Hypothalamus (tissue), 51 donors: ENCODE data around the gene AGPAT2.
A peak's percentile ranks its signal among the peaks of the same experiment; 100 is the strongest.
"Not testable (repeated sequence)": the region's sequence is repeated elsewhere in the genome, so short reads cannot be mapped to it uniquely, and the experiment has no call there.

Experiments used
- DNase-seq, 51 donors: peaks; one replicate each; lab custom pipeline; 2025; lab: John Stamatoyannopoulos, UW

The AGPAT2 gene

GRCh38 chr9:136720898-136721338, 33.7 kb upstream of the AGPAT2 start:
- DNase-seq = no peak

- peak in 8 of 51 donors; percentile 16 to 40 (median 31) for DNase-seq
These were observed 33.1 kb upstream of the AGPAT2 start for GRCh38 chr9:136720251-136720897.

GRCh38 chr9:136719195-136719880, 32.1 kb upstream of the AGPAT2 start:
- no peak for DNase-seq

DNA sequence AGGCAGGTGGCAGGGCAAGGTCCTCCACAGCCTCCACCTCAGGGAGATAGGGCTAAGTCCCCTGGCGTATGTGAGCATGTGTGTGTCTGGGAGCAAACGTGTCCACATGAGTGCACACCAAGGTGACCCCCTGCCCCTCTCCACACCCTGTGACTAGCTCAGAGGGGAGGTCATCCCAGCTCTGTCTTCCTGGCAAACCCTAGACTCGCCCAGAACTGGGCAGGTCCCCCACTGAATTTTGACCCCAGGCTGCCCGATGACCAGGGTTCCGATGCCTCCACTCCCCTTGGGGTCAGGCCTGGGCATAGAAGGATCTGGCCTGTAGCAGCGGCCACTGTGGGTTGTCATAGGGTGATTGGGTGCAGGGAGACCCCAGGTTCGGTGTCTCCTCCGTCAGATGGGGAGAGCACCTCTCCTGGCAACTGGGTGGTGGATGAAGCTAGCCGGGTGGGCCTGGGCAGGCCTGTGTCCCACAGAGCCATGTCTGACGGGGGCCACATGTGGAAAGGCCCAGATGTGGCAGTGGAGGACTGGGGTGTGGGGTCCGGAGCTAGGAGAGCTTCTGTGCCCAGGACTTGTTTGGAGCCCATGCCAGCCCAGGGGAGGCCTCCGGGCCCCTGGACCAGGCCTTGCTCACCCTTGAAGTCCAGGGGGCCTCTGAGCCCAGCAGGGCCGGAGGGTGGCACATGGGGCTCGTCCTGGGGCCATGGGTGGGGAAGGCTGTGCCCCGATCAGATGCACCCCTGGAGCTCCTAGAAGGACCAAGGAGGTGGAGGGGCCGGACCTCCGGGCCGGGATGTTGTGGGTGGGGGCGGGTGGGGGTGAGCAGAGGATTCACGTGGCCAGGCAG, 31.3 kb upstream of the AGPAT2 start:
- no peak for DNase-seq

DNA sequence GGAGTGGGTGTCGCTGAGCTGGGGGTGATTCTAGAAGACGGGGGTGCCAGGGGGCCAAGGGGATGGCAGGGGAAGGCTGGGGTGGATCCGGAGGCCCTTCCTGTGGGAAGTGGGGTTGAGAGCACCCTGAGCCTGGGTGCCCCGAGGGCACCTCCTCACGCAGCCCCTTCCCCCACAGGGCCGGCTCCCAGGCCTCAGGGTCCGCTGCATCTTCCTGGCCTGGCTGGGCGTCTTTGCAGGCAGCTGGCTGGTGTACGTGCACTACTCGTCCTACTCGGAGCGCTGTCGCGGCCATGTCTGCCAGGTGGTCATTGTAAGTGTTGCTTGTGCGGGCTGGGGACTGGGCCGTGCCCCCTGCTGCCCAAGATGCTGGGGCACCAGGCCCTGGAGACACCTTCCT, 30.1 kb upstream of the AGPAT2 start:
- no peak for DNase-seq

- no peak for DNase-seq
These were observed 27.6 kb upstream of the AGPAT2 start for GRCh38 chr9:136714893-136715274.

- no peak for DNase-seq
These were observed 27.0 kb upstream of the AGPAT2 start for GRCh38 chr9:136714096-136714892.

DNA sequence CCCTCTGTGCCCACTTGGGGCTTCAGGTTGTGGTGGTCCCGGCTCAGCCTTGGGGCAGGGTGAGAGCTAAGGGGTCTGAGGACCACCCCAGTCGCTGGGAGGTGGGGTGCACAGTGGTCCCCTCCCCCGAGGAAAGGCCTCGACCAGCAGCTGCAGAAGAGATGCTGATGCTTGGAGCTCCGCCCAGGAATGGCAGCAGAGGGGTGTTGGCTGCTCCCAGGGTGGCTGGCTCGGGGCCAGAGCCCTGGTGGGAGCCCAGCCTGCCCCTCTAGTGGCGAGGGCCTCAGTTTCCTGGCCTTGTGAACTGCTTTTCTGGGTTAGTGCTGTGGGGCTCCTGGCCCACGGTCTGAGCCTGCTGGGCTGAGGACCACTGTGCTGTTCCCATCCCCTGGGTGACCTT, 26.3 kb upstream of the AGPAT2 start:
- peak in 2 of 51 donors; percentile 12 to 35 for DNase-seq

DNA sequence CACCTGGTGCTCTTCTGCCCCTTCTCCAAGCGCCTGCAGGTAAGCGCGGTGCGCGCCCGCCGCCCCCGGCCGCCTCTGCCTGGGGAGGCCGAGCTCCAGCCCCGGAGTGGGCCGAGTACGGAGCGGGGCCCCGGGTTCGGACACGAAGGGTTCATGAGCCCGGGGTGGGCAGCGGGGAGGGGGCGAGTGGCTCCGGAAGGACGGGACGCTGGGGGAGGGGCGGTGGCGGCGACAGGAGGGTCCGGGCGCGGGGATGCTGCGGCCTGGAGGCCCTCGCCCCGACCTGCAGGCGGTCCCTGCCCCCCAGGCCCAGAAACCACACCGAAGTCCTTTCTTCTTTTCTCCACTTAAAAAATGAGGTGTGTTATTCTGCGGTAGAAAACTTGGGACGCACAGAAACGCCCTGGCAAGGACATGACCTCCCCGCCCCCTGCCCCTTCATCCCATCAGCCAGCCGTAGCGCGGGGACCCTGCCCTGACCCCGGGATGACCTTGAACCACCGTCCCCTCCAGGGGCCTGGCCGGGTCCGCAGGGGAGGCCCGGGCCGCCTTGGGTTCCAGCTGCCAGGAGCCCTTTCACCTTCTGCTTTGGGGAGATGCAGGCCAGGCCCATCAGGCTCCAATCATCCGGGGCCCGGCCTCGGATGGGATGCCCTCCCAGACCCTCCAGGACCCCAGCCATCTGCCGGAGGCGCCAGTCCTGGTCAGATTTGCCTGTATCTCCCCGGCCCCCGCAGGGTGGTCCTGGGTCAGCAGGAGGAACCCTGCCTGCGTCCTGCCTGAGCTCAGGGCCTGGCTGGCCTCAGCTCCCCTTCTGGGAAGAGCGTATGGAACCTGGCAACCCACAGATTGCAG, 25.7 kb upstream of the AGPAT2 start:
- no peak for DNase-seq

- peak in 8 of 51 donors; percentile 23 to 59 (median 43) for DNase-seq
These were observed 24.8 kb upstream of the AGPAT2 start, which contains the start of gene DIPK1B for GRCh38 chr9:136711751-136712689. TSS of gene DIPK1B (plus strand) at chr9:136712572. CDS start at chr9:136712666, 94 bp downstream.

DNA sequence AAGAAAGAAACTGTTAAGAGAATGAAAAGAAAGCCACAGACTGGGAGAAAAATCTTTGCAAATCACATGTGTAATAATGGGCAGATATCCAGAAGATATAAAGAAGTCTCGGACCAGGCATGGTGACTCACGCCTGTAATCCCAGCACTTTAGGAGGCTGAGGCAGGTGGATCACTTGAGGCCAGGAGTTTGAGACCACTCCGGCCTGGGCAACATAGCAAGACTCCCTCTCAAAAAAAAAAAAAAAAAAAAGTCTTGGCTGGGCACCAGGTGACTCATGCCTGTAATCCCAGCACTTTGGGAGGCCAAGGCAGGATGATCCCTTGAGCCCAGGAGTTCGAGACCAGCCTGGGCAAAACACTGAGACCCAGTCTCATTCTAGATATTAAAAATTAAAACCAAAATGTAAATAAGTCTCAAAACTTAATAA, 24.0 kb upstream of the AGPAT2 start:
- DNase-seq = not testable (repeated sequence)

- no peak for DNase-seq
These were observed 23.3 kb upstream of the AGPAT2 start for GRCh38 chr9:136710543-136710942.

DNA sequence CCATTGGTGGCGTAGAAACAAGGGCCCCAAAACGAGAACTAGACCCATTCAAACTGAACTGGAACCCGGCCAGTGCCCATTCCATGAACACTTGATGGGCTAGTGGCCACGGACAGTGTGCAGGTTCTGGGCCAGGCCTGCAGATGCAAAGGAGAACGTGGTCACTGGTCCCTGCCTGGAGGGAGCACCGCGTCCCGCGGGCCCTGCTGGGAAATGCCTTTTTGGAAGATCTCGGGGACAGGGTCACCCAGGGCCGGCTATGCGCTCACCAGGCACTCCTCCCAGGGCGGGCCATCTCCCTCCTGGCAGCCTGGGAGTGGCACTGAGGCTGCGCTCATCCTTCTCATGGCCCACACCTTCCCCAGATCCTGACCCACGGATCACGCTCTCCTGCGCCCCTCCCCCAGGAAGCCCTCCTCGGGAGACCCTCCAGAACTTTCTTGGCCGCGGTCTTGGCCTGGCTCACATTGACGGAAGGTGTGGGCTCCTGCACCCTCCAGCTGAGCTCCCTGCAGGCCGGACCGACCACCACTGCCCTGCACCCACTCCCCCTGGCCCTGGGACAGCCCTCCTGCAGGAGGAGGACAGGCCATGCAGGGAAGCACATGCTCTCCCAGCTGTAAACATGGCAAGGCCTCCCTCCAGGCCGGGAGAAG, 22.3 kb upstream of the AGPAT2 start:
- no peak for DNase-seq

DNA sequence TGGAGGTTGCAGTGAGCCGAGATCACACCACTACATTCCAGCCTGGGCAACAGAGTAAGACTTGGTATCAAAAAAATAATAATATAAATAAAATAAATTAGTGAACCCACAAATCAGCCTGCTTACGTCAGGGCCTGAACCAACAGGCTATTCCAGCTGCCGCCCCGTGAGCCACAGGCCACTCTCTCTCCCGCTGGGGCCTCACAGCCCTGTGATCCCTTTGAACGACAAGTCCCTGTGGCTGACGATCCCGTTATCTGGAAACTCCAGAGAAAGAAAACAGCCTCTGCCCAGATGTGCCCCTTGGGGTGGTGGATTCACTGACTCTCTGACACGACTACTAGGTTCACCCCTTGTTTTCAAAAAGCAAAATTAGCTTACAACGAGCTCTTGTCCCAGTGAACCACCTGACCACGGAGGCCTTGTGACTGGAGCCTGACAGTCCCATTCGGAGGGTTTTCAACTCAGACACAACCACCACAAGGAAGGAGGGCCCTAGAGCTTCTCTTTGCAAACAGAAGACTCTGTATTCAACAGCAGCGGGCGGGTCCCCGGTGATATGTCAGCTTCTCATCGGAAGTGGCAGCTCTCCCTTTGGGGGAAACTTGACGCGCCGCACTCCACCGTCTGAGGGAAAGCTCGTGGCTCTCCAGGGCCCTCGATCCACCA, 20.7 kb upstream of the AGPAT2 start:
- DNase-seq = no peak

GRCh38 chr9:136707011-136707410, 19.8 kb upstream of the AGPAT2 start:
- no peak for DNase-seq

DNA sequence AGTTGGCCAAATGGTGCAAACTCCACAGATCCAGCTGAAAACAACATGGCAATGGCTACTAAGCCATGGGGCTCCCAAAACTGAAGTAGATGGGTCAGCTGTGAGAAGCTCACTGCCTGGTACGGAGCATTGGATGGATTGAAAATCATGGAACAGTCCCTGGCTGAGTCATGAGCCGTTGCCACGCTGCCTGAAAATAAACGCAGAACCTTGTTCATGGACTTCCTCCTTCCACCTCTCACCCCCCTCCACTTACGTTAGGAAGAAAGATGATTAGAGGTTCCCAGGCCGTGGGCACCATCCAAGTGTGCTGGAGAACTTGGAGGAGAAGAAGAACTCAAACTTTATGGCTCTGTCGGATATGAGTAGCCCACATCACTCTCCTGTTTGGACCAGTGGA, 18.3 kb upstream of the AGPAT2 start:
- no peak for DNase-seq

DNA sequence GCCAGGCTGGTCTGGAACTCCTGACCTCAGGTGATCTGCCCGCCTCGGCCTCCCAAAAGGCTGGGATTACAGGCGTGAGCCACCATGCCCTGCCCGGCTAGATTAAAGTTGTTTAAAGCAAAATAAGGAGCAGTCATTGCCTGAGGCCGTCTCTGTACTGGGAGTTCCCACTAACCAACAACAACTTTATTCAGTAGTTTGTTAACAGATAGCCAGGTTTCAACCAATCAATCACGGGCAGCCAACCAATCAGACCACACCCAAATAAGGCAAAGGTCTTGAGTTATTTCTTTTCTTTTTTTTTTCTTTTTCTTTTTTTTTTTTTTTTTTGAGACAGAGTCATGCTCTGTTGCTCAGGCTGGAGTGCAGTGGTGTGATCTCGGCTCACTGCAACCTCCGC, 17.5 kb upstream of the AGPAT2 start:
- not testable (repeated sequence) for DNase-seq
